Ovary (tissue), 3 donors: ENCODE data around the gene CTTN.

Experiments used
- POLR2A ChIP-seq: fragments of 450-650 bp; IDR thresholded peaks from one replicate; pipeline ENCODE4 v1.6.1; 2017; ENCODE audit warnings: antibody characterized with exemption, mild to moderate bottlenecking, moderate library complexity
- TF ChIP-seq, protein P1 (sequence below), 3 donors: fragments of 450-650 bp in 2 of 3; fragments of 200-600 bp in 1 of 3; IDR thresholded peaks; one replicate each; pipeline versions ENCODE4 v1.5.1 to v1.8.0; 2016 to 2022; ENCODE audit warnings: antibody characterized with exemption in 3 of 3, mild to moderate bottlenecking in 1 of 3
- donor health status: DM: no; HTN: no; CAD: no.

DNA sequence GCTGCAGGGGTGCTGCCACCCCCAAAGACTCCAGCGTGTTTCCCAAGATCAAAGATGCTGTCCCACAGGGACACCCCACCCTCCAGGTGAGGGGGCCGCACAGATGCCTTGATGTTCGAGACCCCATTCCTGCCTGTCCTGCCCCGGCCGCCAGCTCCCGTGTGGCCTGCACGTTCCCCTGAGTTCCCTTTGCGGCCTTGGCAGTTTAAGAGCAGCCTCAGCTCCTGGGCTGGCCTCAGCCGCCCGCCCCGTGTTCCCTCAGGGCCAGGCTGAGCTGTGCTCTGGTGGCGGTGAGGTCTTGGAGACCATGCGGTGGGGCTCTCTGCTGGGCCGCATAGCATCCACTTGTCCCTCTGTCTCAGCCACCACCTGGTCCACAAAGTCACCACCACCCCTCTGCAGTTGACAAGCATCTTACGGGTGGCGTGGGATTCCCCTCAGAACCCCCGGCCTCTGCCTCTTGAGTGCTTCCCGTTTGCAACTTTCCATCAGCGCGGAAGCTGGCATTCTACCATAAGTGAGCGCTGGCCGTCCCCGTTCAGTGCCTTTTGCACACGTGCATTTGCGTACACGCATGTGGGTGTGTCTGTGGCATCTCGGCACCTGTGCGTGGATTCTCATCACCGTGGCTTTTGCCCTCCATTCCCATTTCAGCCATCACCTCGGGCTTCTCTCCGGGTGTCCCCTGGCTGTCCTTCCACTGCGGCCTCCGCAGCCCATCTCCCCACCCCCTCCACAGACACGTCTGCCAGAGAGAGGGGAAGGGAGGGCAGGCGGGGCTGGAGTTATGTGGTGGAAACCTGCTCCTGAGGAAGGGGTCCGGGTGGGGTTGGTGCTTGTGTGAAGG, 35.9 kb downstream of the CTTN start:
- TF ChIP-seq, protein P1, sequence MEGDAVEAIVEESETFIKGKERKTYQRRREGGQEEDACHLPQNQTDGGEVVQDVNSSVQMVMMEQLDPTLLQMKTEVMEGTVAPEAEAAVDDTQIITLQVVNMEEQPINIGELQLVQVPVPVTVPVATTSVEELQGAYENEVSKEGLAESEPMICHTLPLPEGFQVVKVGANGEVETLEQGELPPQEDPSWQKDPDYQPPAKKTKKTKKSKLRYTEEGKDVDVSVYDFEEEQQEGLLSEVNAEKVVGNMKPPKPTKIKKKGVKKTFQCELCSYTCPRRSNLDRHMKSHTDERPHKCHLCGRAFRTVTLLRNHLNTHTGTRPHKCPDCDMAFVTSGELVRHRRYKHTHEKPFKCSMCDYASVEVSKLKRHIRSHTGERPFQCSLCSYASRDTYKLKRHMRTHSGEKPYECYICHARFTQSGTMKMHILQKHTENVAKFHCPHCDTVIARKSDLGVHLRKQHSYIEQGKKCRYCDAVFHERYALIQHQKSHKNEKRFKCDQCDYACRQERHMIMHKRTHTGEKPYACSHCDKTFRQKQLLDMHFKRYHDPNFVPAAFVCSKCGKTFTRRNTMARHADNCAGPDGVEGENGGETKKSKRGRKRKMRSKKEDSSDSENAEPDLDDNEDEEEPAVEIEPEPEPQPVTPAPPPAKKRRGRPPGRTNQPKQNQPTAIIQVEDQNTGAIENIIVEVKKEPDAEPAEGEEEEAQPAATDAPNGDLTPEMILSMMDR (IDR thresholded peaks at IDR 0.05) = no peak
- TF ChIP-seq POLR2A = no peak
